ENCODE measurements around the gene BTNL8.

The BTNL8 gene

GRCh38 chr5:180969406-180969805 is 70.4 kb downstream of the BTNL8 start:
- Mint-ChIP-seq H3K4me1 (ENCODE audit: low read depth) (no peaks in the 10 kb centered on the region), H3K4me3 (no peak overlapping the region), H3K27me3 (ENCODE audit: low read depth) (no peaks in the 10 kb centered on the region), H3K9me3 (no peaks in the 10 kb centered on the region), H3K27ac (no peak overlapping the region), H3K36me3 (ENCODE audit: low read depth) (no peaks in the 10 kb centered on the region)
- no peak for DNase-seq (ENCODE audit: low spot score)

- Mint-ChIP-seq H3K27me3 (ENCODE audit: low read depth) (no peaks in the 10 kb centered on the region), H3K27ac (no peak overlapping the region), H3K36me3 (ENCODE audit: low read depth) (no peaks in the 10 kb centered on the region), H3K4me1 (ENCODE audit: low read depth) (no peaks in the 10 kb centered on the region), H3K4me3 (no peak overlapping the region), H3K9me3 (no peaks in the 10 kb centered on the region)
- no peak for DNase-seq (ENCODE audit: low spot score)
These were observed 71.4 kb downstream of the BTNL8 start for GRCh38 chr5:180970336-180970735.

GRCh38 chr5:180970875-180971274 is 71.9 kb downstream of the BTNL8 start:
- Mint-ChIP-seq H3K36me3 (ENCODE audit: low read depth) (no peaks in the 10 kb centered on the region), H3K4me1 (ENCODE audit: low read depth) (no peaks in the 10 kb centered on the region), H3K27ac (no peak overlapping the region), H3K4me3 (no peak overlapping the region), H3K9me3 (no peaks in the 10 kb centered on the region), H3K27me3 (ENCODE audit: low read depth) (no peaks in the 10 kb centered on the region)
- no peak for DNase-seq (ENCODE audit: low spot score)

- Mint-ChIP-seq H3K4me1 (ENCODE audit: low read depth) (peaks cover 4% of the 10 kb centered on the region), H3K27me3 (ENCODE audit: low read depth) (no peaks in the 10 kb centered on the region), H3K27ac (no peak overlapping the region), H3K4me3 (no peak overlapping the region), H3K36me3 (ENCODE audit: low read depth) (no peaks in the 10 kb centered on the region), H3K9me3 (no peaks in the 10 kb centered on the region)
- no peak for DNase-seq (ENCODE audit: low spot score)
These were observed 75.8 kb downstream of the BTNL8 start for GRCh38 chr5:180974612-180975315.

GRCh38 chr5:180975338-180975737 is 76.4 kb downstream of the BTNL8 start:
- DNase-seq (ENCODE audit: low spot score) = no peak
- Mint-ChIP-seq H3K4me3 (no peak overlapping the region), H3K4me1 (ENCODE audit: low read depth) (peaks cover 4% of the 10 kb centered on the region), H3K9me3 (no peaks in the 10 kb centered on the region), H3K36me3 (ENCODE audit: low read depth) (no peaks in the 10 kb centered on the region), H3K27ac (no peak overlapping the region), H3K27me3 (ENCODE audit: low read depth) (no peaks in the 10 kb centered on the region)

- Mint-ChIP-seq H3K27ac (no peak overlapping the region), H3K9me3 (no peaks in the 10 kb centered on the region), H3K27me3 (ENCODE audit: low read depth) (no peaks in the 10 kb centered on the region), H3K4me1 (ENCODE audit: low read depth) (peaks cover 4% of the 10 kb centered on the region), H3K36me3 (ENCODE audit: low read depth) (no peaks in the 10 kb centered on the region), H3K4me3 (no peak overlapping the region)
- DNase-seq (ENCODE audit: low spot score) = no peak
These were observed 77.6 kb downstream of the BTNL8 start for GRCh38 chr5:180976518-180976917.

GRCh38 chr5:180977852-180978251 is 78.9 kb downstream of the BTNL8 start:
- H3K27me3 Mint-ChIP-seq (ENCODE audit: low read depth) = peaks cover 5% of the 10 kb centered on the region
- no peaks in the 10 kb centered on the region for H3K36me3 Mint-ChIP-seq (ENCODE audit: low read depth)
- no peaks in the 10 kb centered on the region for H3K9me3 Mint-ChIP-seq
- H3K4me3 Mint-ChIP-seq = no peak overlapping the region
- peaks cover 4% of the 10 kb centered on the region for H3K4me1 Mint-ChIP-seq (ENCODE audit: low read depth)
- DNase-seq (ENCODE audit: low spot score) = no peak
- H3K27ac Mint-ChIP-seq = no peak overlapping the region

GRCh38 chr5:180982008-180982741 is 83.2 kb downstream of the BTNL8 start:
- peaks cover 5% of the 10 kb centered on the region for H3K27me3 Mint-ChIP-seq (ENCODE audit: low read depth)
- no peaks in the 10 kb centered on the region for H3K36me3 Mint-ChIP-seq (ENCODE audit: low read depth)
- no peak for DNase-seq (ENCODE audit: low spot score)
- no peak overlapping the region for H3K27ac Mint-ChIP-seq
- H3K4me1 Mint-ChIP-seq (ENCODE audit: low read depth) = no peaks in the 10 kb centered on the region
- no peak overlapping the region for H3K4me3 Mint-ChIP-seq
- H3K9me3 Mint-ChIP-seq = no peaks in the 10 kb centered on the region

GRCh38 chr5:180988016-180988415 is 89.1 kb downstream of the BTNL8 start:
- Mint-ChIP-seq H3K4me1 (ENCODE audit: low read depth) (no peaks in the 10 kb centered on the region), H3K27ac (no peak overlapping the region), H3K4me3 (no peak overlapping the region), H3K9me3 (no peaks in the 10 kb centered on the region), H3K27me3 (ENCODE audit: low read depth) (peaks cover 2% of the 10 kb centered on the region), H3K36me3 (ENCODE audit: low read depth) (no peaks in the 10 kb centered on the region)
- no peak for DNase-seq (ENCODE audit: low spot score)

- Mint-ChIP-seq H3K27ac (no peak within 1 kb of the TSS), H3K4me3 (no peak within 1 kb of the TSS), H3K4me1 (ENCODE audit: low read depth) (no peaks in the 10 kb centered on the region), H3K9me3 (no peaks in the 10 kb centered on the region), H3K36me3 (ENCODE audit: low read depth) (no peaks in the 10 kb centered on the region), H3K27me3 (ENCODE audit: low read depth) (peaks cover 2% of the 10 kb centered on the region)
- no peak for DNase-seq (ENCODE audit: low spot score)
These were observed 89.6 kb downstream of the BTNL8 start, which contains the start of gene BTNL3 for GRCh38 chr5:180988592-180988991. Gene BTNL3, plus strand, starts transcription at chr5:180988846. Its CDS starts 183 bp downstream, at chr5:180989029.

GRCh38 chr5:180990086-180990881 is 91.3 kb downstream of the BTNL8 start:
- Mint-ChIP-seq H3K9me3 (no peaks in the 10 kb centered on the region), H3K4me3 (no peak overlapping the region), H3K36me3 (ENCODE audit: low read depth) (no peaks in the 10 kb centered on the region), H3K27ac (no peak overlapping the region), H3K4me1 (ENCODE audit: low read depth) (no peaks in the 10 kb centered on the region), H3K27me3 (ENCODE audit: low read depth) (peaks cover 2% of the 10 kb centered on the region)
- DNase-seq (ENCODE audit: low spot score) = no peak

- H3K4me1 Mint-ChIP-seq (ENCODE audit: low read depth) = no peaks in the 10 kb centered on the region
- H3K36me3 Mint-ChIP-seq (ENCODE audit: low read depth) = no peaks in the 10 kb centered on the region
- DNase-seq (ENCODE audit: low spot score) = no peak
- peaks cover 2% of the 10 kb centered on the region for H3K27me3 Mint-ChIP-seq (ENCODE audit: low read depth)
- H3K27ac Mint-ChIP-seq = no peak overlapping the region
- H3K9me3 Mint-ChIP-seq = no peaks in the 10 kb centered on the region
- no peak overlapping the region for H3K4me3 Mint-ChIP-seq
These were observed 91.9 kb downstream of the BTNL8 start for GRCh38 chr5:180990882-180991242.
